NCI-H510A treated with DMSO at 0.1 percent for 48 hours (cell line): ENCODE results near the gene RNF31.

ENCODE experiments used
- DNase-seq: peaks from one replicate; lab custom pipeline; 2025; lab: John Stamatoyannopoulos, UW

The RNF31 gene

GRCh38 chr14:24116128-24116814 lies 31.0 kb upstream of the RNF31 start:
- no peak for DNase-seq

GRCh38 chr14:24117179-24117578 lies 30.1 kb upstream of the RNF31 start:
- no peak for DNase-seq

DNA sequence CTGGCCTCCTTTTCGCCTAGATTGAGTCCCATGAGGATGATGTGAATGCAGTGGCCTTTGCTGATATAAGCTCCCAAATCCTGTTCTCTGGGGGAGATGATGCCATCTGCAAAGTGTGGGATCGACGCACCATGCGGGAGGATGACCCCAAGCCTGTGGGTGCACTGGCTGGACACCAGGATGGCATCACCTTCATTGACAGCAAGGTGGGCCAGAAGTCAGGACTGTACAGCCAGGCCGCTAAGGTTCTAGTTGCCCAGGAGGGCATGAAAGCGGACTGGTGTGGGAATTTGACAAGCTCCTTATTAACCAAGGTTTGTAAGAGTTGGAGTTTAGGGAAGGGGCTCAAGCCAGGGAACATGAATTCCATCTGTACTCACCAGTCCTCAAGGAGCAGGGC lies 27.6 kb upstream of the RNF31 start:
- no peak for DNase-seq

GRCh38 chr14:24121210-24121609 lies 26.1 kb upstream of the RNF31 start:
- DNase-seq: no peak

DNA sequence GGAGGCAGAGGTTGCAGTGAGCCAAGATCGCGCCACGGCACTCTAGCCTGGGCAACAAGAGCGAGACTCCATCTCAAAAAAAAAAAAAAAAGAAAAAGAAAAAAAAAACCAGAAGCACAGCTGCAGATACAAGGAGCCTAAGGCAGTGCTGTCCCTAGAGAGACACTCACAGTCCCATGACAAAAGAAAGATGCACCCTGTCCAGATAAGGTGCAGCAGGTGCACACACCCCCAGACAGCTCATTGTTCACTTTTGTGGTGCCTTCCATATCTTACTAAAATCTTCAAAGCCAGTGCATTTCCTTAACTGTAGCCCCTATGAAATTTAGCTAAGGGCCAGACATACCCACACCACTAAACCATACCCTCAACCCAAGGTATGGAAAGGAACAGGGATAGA lies 24.9 kb upstream of the RNF31 start:
- DNase-seq: no peak

GRCh38 chr14:24122898-24123297 lies 24.4 kb upstream of the RNF31 start:
- DNase-seq: no peak

DNA sequence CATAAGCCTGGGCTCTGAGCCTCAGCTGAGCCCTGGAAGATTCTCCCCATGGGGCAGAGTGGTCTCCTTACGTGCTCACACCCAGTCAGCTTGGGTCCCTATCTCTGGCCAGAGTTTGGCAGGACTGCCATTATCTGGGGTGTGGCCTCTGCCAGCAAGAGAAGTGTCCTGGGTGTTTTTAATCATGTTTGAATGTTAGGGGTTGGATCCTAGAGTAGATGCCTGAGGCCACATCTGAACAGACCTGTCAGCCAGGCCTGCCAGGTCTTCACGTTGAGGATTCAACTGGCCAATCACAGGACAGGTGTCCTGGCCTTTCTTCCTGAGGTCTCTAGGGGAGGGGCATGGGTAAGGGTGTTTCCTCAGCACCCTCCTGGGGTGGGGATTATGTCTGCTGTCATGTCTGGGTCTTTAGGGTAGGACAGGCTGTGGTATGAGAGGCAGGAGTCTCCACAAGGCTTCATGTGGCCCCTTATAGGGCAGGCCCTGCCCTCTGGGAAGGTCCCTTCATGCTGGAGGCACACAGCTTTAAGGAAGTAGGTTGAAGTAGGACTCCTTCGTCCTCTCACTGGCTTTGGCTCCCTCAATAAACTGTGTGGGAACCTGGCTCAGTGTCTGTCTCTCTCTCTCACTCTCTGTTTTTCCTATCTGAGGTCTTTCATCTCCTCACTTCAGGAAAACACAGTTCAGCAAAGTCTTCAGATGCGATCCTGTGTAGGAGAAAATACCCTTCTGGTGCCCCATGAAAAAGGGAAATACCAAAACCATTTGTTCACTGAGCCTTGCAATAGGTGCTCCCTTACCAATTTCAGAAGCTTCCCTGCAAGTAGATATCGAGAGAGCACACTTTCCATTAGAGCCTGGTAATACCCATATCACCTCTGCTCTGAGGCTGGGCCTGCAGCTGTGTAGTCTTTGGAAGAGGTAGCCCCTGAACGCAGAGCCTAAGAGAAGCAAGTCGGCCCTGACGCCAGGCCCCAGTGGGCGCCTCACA lies 23.6 kb upstream of the RNF31 start:
- DNase-seq: no peak

GRCh38 chr14:24126939-24127338 lies 20.4 kb upstream of the RNF31 start:
- DNase-seq: no peak

DNA sequence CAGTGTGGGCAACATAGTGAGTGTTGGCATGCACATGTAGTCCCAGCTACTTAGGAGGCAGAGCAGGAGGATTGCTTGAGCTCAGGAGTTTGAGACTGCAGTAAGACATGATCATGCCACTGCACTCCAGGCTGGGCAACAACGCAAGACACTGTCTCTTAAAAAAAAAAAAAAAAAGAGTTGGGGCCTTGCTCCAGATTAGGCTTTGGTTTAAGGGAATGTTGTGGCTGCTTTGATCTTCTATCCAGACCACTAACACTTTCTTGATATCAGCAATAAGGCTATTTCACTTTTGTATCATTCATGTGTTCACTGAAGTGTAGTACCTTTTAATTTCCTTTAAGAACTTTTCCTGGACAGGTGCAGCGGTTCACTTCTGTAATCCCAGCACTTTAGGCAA lies 19.6 kb upstream of the RNF31 start:
- DNase-seq: no peak

DNA sequence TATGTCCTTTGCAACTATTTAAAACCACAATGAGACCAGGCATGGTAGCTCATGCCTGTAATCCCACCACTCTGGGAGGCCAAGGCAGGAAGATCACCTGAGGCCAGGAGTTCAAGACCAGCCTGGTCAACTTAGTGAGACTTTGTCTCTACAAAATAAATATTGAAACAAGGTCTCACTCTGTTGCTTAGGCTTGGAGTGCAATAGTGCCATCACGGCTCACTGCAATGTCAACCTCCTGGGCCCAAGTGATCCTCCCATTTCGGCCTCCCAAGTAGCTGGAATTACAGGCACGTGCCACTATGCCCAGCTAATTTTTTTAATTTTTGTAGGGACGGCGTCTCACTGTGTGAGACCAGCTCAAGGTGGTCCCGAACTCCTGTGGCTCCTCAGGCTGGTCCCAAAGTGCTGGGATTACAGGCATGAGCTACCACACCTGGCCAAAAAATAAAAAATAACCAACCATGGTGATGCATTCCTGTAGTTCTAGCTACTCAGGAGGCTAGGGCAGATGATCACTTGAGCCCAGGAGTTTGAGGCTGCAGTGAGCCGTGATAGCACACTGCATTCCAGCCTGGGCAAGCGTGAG lies 17.8 kb upstream of the RNF31 start:
- no peak for DNase-seq

GRCh38 chr14:24130380-24130716 lies 16.9 kb upstream of the RNF31 start, which contains the start of gene FITM1:
Gene FITM1, plus strand, starts transcription at chr14:24130659. Its CDS starts 905 bp downstream, at chr14:24131564.
- no peak for DNase-seq

DNA sequence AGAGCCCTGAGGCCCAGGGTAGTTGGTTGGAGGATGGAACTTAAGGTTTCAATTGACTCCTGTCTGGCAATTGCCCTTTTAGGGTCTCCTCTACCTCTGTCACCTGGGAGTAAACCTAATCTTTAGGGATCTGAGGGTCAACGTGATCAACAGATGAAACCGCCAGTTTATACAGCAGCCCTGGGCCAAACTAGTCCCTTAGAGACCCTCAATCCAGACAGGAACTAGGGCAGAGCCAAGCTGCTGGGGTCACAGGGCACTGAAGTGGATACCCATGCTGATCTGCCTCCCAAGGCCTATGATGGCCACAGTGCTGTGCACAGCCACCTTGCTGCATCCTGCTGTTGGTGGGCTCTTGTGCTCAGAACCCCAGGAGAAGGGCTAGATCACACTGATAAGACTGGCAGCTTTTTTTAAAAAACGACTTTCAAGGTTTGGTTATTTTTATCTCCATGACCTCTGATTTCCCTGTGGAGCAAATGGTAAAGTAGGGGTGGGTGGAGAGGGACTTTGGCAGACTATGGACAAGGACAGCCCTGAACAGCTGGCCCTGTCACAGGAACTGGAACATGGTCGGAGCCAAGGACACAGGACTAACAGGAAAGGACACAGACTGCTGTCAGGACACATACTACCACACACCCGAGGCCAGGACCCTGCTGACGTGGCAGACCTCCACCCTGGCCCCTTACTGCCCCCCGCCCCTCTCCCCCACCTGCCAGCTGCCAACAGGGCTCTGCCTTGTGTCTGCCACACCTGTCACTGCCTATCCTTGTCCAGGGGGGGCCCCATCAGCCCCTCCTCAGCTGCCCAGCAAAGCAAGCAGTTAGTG lies 16.4 kb upstream of the RNF31 start:
- DNase-seq: no peak

DNA sequence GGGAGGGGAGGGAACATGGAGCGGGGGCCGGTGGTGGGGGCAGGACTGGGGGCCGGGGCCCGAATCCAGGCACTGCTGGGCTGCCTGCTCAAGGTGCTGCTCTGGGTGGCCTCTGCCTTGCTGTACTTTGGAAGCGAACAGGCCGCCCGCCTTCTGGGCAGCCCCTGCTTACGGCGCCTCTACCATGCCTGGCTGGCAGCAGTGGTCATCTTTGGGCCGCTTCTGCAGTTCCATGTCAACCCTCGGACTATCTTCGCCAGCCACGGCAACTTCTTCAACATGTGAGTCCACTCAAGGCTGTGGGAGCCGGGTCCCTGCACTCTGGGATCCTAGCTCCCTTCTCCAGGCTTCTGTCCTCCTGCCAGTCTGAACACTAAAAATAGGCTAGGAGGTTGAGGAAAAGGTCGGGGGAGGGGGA lies 15.7 kb upstream of the RNF31 start:
- no peak for DNase-seq

DNA sequence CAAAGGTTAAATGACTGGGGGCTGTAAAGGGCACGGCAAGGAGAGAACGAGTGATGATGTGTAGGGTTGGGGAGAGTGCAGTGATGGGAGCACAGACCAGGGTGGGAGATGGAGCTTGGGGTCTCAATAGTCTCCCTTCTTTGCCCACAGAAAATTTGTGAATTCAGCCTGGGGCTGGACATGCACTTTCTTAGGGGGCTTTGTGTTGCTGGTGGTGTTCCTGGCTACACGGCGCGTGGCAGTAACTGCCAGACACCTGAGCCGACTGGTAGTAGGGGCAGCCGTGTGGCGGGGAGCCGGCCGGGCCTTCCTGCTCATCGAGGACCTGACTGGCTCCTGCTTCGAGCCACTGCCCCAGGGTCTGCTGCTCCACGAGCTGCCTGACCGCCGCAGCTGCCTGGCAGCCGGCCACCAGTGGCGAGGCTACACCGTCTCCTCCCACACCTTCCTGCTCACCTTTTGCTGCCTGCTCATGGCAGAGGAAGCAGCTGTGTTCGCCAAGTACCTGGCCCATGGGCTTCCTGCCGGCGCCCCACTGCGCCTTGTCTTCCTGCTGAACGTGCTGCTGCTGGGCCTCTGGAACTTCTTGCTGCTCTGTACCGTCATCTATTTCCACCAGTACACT lies 15.1 kb upstream of the RNF31 start:
- peak; percentile 63 for DNase-seq

GRCh38 chr14:24132976-24133375 lies 14.3 kb upstream of the RNF31 start:
- DNase-seq: no peak

- no peak for DNase-seq
Observed at GRCh38 chr14:24133735-24134134, 13.6 kb upstream of the RNF31 start.

- DNase-seq: no peak
Observed at GRCh38 chr14:24135584-24135833, 11.8 kb upstream of the RNF31 start.

- DNase-seq: peak; percentile 87
Observed at GRCh38 chr14:24135834-24136683, 11.2 kb upstream of the RNF31 start, which contains the start of gene PSME1. Gene PSME1, plus strand, starts transcription at chr14:24136194. Its CDS starts 69 bp downstream, at chr14:24136263.

DNA sequence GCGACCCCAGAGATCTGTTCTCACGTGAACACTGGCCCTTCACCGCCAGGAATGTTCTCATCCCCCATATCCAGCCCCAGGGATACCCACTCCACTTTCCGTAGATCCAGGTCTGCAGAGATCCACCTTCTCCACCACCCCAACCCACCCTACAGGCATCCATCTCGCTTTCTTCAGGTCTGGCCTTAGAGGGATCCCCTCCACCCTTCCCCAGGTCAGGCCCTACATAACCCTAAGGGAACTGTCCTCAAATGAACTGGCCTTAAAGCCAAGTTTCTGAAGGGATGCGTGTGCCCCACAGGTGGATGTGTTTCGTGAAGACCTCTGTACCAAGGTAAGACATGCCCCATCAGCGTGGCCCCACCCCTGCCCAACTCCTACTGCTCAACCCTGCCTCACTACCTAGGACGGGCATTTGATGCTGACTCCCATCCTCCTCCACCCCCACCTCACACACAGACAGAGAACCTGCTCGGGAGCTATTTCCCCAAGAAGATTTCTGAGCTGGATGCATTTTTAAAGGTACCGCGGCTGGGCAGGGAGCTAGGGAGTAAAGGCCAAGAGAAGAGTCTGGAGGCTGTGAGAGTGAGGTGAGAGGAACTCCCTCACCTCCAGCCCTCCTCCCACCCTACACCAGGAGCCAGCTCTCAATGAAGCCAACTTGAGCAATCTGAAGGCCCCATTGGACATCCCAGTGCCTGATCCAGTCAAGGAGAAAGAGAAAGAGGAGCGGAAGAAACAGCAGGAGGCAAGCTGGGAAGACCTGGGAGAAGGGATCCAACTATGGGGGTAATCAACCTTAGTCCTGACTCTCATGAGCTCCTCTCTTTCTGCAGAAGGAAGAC lies 10.4 kb upstream of the RNF31 start:
- DNase-seq: no peak
